HG03565 (cell line): ENCODE data around the gene RS1.

Source experiments
- ATAC-seq: cut with Tn5 transposase; IDR thresholded peaks from one replicate; pipeline ENCODE4 v1.9.1; 2021; ENCODE audit warnings: mild to moderate bottlenecking, moderate library complexity; ENCODE audit not compliant: unreplicated experiment

RS1 gene

GRCh38 chrX:18672008-18672407, at the start of gene RS1:
Gene RS1, minus strand, starts transcription at chrX:18672108. Its CDS starts 40 bp downstream, at chrX:18672068.
- ATAC-seq, result no peak

GRCh38 chrX:18719852-18720251, 47.9 kb upstream of the RS1 start:
- ATAC-seq, result no peak

- ATAC-seq, result no peak
Measured at GRCh38 chrX:18714910-18715309, 43.0 kb upstream of the RS1 start.

GRCh38 chrX:18709833-18710232, 37.9 kb upstream of the RS1 start:
- no peak for ATAC-seq

GRCh38 chrX:18707426-18708049, 35.6 kb upstream of the RS1 start, which contains the start of gene PPEF1:
Gene PPEF1, plus strand, starts transcription at chrX:18707645. Its CDS starts 136 bp downstream, at chrX:18707781.
- ATAC-seq, result no peak

GRCh38 chrX:18702362-18703195, 30.7 kb upstream of the RS1 start:
- no peak for ATAC-seq

GRCh38 chrX:18701621-18702361, 29.9 kb upstream of the RS1 start:
- no peak for ATAC-seq

- ATAC-seq, result no peak
Measured at GRCh38 chrX:18698737-18699650, 27.1 kb upstream of the RS1 start.

GRCh38 chrX:18696653-18697052, 24.7 kb upstream of the RS1 start:
- no peak for ATAC-seq

- ATAC-seq, result no peak
Measured at GRCh38 chrX:18692541-18692940, 20.6 kb upstream of the RS1 start.

- no peak for ATAC-seq
Measured at GRCh38 chrX:18691431-18691830, 19.5 kb upstream of the RS1 start.

GRCh38 chrX:18687856-18688495, 16.1 kb upstream of the RS1 start:
- no peak for ATAC-seq

GRCh38 chrX:18682979-18683387, 11.1 kb upstream of the RS1 start:
- ATAC-seq, result no peak

GRCh38 chrX:18681996-18682395, 10.1 kb upstream of the RS1 start:
- ATAC-seq, result no peak

GRCh38 chrX:18677161-18677869, 5.4 kb upstream of the RS1 start:
- ATAC-seq, result no peak

GRCh38 chrX:18676470-18676869, 4.6 kb upstream of the RS1 start:
- ATAC-seq, result no peak

- no peak for ATAC-seq
Measured at GRCh38 chrX:18676050-18676449, 4.1 kb upstream of the RS1 start.

- ATAC-seq, result peak; percentile 84
Measured at GRCh38 chrX:18674788-18675735, 3.2 kb upstream of the RS1 start.
